ENCODE data around the gene KIAA1328. TPM values are rescaled to one million over a fixed set of nuclear protein-coding genes. Genes with fewer than 3 reads are reported as not detected.

Gene KIAA1328
- total RNA-seq, 4 donors from 2014 or later, result 12.3 to 16.6 (median 13.1) TPM

GRCh38 chr18:37182340-37183135 lies 353.6 kb downstream of the KIAA1328 start:
- no peak for DNase-seq (ENCODE audit: extremely low spot score)
- H3K27ac ChIP-seq (replicated peaks in 1 of 4), result no peak overlapping the region
- no peaks in the 10 kb centered on the region for H3K4me1 ChIP-seq
- H3K27me3 ChIP-seq, result no peaks in the 10 kb centered on the region
- WGBS, result 95% methylated on average over 1 of the region's 1 CpG
- intact Hi-C loops (cut with DNase I), result no loop called here
- H3K9me3 ChIP-seq, result no peaks in the 10 kb centered on the region
- TF ChIP-seq POLR2A (IDR thresholded peaks at IDR 0.05; ENCODE audit: low read depth) (no peak), POLR2AphosphoS5 (IDR thresholded peaks at IDR 0.05) (no peak), CTCF (IDR thresholded peaks at IDR 0.05) (no peak), EP300 (IDR thresholded peaks at IDR 0.05) (no peak)
- H3K4me3 ChIP-seq, result no peak overlapping the region
- no peaks in the 10 kb centered on the region for H3K36me3 ChIP-seq

- intact Hi-C loops (cut with DNase I), result no loop called here
- H3K27me3 ChIP-seq, result no peaks in the 10 kb centered on the region
- no peak for DNase-seq (ENCODE audit: extremely low spot score)
- TF ChIP-seq EP300 (IDR thresholded peaks at IDR 0.05), result no peak
- TF ChIP-seq POLR2AphosphoS5 (IDR thresholded peaks at IDR 0.05), result no peak
- no peak for TF ChIP-seq POLR2A (IDR thresholded peaks at IDR 0.05; ENCODE audit: low read depth)
- TF ChIP-seq CTCF (IDR thresholded peaks at IDR 0.05), result no peak
- no peaks in the 10 kb centered on the region for H3K4me1 ChIP-seq
- H3K9me3 ChIP-seq, result no peaks in the 10 kb centered on the region
- H3K4me3 ChIP-seq, result no peak overlapping the region
- H3K36me3 ChIP-seq, result no peaks in the 10 kb centered on the region
- WGBS, result 94% methylated on average over 4 of the region's 4 CpGs
- no peak overlapping the region for H3K27ac ChIP-seq (replicated peaks in 1 of 4)
Measured at GRCh38 chr18:37184209-37184868, 355.4 kb downstream of the KIAA1328 start.

DNA sequence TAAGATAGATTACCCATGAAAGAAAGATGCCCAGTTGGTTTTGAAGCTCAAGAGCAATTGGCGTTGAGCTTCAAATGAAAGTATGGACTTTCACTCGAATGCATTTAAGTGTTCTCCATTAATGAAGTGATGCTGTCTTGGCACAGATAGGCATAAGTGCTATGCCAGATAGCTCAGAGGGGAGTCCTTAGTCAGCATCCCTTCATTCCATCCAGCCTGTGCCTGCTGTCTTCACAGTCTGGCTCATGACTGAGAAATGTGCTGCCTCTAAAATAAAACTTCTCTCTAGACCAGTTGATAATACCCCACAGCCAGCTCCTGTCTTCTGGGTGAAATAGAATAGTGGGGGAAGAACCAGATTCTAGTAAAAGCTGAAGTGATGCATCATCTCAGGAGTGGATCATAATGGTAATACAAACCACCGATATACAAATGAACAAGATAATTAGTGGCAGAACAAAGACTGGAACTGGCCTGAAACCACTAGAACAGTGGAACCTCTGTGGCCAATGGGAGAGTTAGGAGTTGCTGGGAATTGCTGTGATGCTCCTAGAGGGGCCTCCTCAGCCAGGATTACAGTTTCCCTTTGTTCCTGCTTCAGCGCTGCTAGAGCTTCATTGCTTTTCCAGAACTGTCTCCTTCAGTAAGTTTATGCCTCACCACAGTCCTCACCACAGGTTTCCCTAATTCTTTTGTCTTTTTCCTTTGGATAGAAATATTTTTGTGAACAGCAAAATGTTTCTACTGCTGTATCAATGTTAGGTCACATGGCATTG lies 359.3 kb downstream of the KIAA1328 start:
- intact Hi-C loops (cut with DNase I), result no loop called here

DNA sequence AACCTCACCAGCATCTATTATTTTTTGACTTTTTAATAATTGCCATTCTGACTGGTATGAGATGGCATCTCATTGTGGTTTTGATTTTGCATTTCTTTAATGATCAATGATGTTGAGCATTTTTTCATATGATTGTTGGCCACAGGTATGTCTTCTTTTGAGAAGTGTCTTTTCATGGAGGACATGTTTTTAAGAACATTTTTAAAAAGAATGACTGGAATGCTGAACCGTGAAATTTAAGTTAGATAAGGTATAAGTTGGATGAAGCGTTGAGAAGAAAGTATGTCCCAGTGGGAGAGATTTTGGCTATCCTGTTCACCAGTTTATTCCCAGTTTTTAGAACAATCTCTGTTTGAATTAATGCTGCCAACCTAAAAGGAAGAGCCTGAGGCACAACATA lies 370.8 kb downstream of the KIAA1328 start:
- no peak overlapping the region for H3K27ac ChIP-seq (replicated peaks in 1 of 4)
- no peaks in the 10 kb centered on the region for H3K27me3 ChIP-seq
- H3K4me1 ChIP-seq, result no peaks in the 10 kb centered on the region
- H3K36me3 ChIP-seq, result peaks cover 0 to 4% (median 0%) of the 10 kb centered on the region in 4 donors
- no peak for DNase-seq (ENCODE audit: extremely low spot score)
- TF ChIP-seq EP300 (IDR thresholded peaks at IDR 0.05), result no peak
- TF ChIP-seq POLR2A (IDR thresholded peaks at IDR 0.05; ENCODE audit: low read depth), result no peak
- no peak for TF ChIP-seq CTCF (IDR thresholded peaks at IDR 0.05)
- no peak for TF ChIP-seq POLR2AphosphoS5 (IDR thresholded peaks at IDR 0.05)
- H3K9me3 ChIP-seq, result peaks cover 0 to 19% (median 4%) of the 10 kb centered on the region in 4 donors
- 99% methylated on average over 2 of the region's 2 CpGs for WGBS
- intact Hi-C loops (cut with DNase I), result no loop called here
- H3K4me3 ChIP-seq, result no peak overlapping the region

More for the DNA sequence above, 359.3 kb downstream of the KIAA1328 start:
- H3K4me1 ChIP-seq, result no peaks in the 10 kb centered on the region
- H3K36me3 ChIP-seq, result no peaks in the 10 kb centered on the region
- DNase-seq (ENCODE audit: extremely low spot score), result no peak
- 97% methylated on average over 4 of the region's 4 CpGs for WGBS
- H3K4me3 ChIP-seq, result no peak overlapping the region
- no peaks in the 10 kb centered on the region for H3K27me3 ChIP-seq
- H3K9me3 ChIP-seq, result no peaks in the 10 kb centered on the region
- H3K27ac ChIP-seq (replicated peaks in 1 of 4), result no peak overlapping the region
- no peak for TF ChIP-seq CTCF (IDR thresholded peaks at IDR 0.05)
- TF ChIP-seq EP300 (IDR thresholded peaks at IDR 0.05), result no peak
- no peak for TF ChIP-seq POLR2AphosphoS5 (IDR thresholded peaks at IDR 0.05)
- no peak for TF ChIP-seq POLR2A (IDR thresholded peaks at IDR 0.05; ENCODE audit: low read depth)
